ENCODE measurements around the gene EIF4A2. TPM values are rescaled to one million over a fixed set of nuclear protein-coding genes. Genes with fewer than 3 reads are reported as not detected.

Gene EIF4A2
- total RNA-seq, 4 donors from 2014 or later, result 356 to 655 (median 412) TPM

- Histone ChIP-seq H3K4me1 (no peaks in the 10 kb centered on the region), H3K9me3 (no peaks in the 10 kb centered on the region), H3K27ac (no peak overlapping the region), H3K27me3 (no peaks in the 10 kb centered on the region), H3K4me3 (replicated peaks in 1 of 3) (no peak overlapping the region), H3K36me3 (no peaks in the 10 kb centered on the region)
- intact Hi-C loops (cut with DNase I), result loop anchor here (10.0 kb wide), 1 partner anchor 137 kb away; the partner anchor contains the start of gene AHSG
- no peak for DNase-seq
- 66 to 87% methylated on average over 3 of the region's 3 CpGs for WGBS, 2 donors
- TF ChIP-seq POLR2A (IDR thresholded peaks at IDR 0.05), result no peak
- TF ChIP-seq, protein P1, sequence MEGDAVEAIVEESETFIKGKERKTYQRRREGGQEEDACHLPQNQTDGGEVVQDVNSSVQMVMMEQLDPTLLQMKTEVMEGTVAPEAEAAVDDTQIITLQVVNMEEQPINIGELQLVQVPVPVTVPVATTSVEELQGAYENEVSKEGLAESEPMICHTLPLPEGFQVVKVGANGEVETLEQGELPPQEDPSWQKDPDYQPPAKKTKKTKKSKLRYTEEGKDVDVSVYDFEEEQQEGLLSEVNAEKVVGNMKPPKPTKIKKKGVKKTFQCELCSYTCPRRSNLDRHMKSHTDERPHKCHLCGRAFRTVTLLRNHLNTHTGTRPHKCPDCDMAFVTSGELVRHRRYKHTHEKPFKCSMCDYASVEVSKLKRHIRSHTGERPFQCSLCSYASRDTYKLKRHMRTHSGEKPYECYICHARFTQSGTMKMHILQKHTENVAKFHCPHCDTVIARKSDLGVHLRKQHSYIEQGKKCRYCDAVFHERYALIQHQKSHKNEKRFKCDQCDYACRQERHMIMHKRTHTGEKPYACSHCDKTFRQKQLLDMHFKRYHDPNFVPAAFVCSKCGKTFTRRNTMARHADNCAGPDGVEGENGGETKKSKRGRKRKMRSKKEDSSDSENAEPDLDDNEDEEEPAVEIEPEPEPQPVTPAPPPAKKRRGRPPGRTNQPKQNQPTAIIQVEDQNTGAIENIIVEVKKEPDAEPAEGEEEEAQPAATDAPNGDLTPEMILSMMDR (IDR thresholded peaks at IDR 0.05), result no peak
Observed at GRCh38 chr3:186751480-186751879, 31.9 kb upstream of the EIF4A2 start.

- no peaks in the 10 kb centered on the region for H3K27me3 ChIP-seq
- no peak overlapping the region for H3K27ac ChIP-seq
- no peaks in the 10 kb centered on the region for H3K4me1 ChIP-seq
- 68 to 78% methylated on average over 7 of the region's 7 CpGs for WGBS, 2 donors
- TF ChIP-seq, protein P1 (IDR thresholded peaks at IDR 0.05), result no peak
- TF ChIP-seq POLR2A (IDR thresholded peaks at IDR 0.05), result no peak
- no peak for DNase-seq
- no peak overlapping the region for H3K4me3 ChIP-seq (replicated peaks in 1 of 3)
- no peaks in the 10 kb centered on the region for H3K36me3 ChIP-seq
- H3K9me3 ChIP-seq, result no peaks in the 10 kb centered on the region
- intact Hi-C loops (cut with DNase I), result loop anchor here (10.0 kb wide), 1 partner anchor 139 kb away; the partner anchor contains the start of gene AHSG
Observed at GRCh38 chr3:186754006-186754405, 29.4 kb upstream of the EIF4A2 start.

DNA sequence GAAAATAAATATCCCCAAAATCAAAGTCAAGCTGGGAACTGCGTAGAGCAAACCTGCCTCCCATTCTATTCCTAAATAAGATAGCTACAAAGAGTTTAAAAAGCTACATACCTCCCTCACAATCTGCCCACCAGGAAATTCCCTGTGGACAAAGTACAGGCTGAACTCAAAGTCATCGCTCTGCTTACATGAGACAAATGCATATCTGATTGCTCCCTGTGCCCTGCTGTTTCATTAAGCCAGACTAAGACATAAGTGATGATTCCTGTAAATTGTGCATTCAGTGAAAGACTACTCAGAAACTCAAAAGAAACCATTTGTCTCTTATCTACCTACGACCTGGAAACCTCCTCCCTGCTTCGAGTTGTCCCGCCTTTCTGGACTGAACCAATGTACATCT lies 28.5 kb upstream of the EIF4A2 start:
- Histone ChIP-seq H3K27me3 (no peaks in the 10 kb centered on the region), H3K4me1 (no peaks in the 10 kb centered on the region), H3K36me3 (no peaks in the 10 kb centered on the region), H3K27ac (no peak overlapping the region), H3K9me3 (no peaks in the 10 kb centered on the region), H3K4me3 (replicated peaks in 1 of 3) (no peak overlapping the region)
- TF ChIP-seq, protein P1 (IDR thresholded peaks at IDR 0.05), result no peak
- TF ChIP-seq POLR2A (IDR thresholded peaks at IDR 0.05), result no peak
- no peak for DNase-seq
- 93 to 94% methylated on average over 5 of the region's 5 CpGs for WGBS, 2 donors
- intact Hi-C loops (cut with DNase I), result loop anchor here (10.0 kb wide), 1 partner anchor 140 kb away; the partner anchor contains the start of gene AHSG

GRCh38 chr3:186757214-186757613 lies 26.2 kb upstream of the EIF4A2 start:
- Histone ChIP-seq H3K4me3 (replicated peaks in 1 of 3) (no peak overlapping the region), H3K27ac (no peak overlapping the region), H3K36me3 (no peaks in the 10 kb centered on the region), H3K4me1 (no peaks in the 10 kb centered on the region), H3K27me3 (no peaks in the 10 kb centered on the region), H3K9me3 (no peaks in the 10 kb centered on the region)
- 92 to 93% methylated on average over 8 of the region's 8 CpGs for WGBS, 2 donors
- DNase-seq, result no peak
- no peak for TF ChIP-seq POLR2A (IDR thresholded peaks at IDR 0.05)
- TF ChIP-seq, protein P1 (IDR thresholded peaks at IDR 0.05), result no peak
- intact Hi-C loops (cut with DNase I), result loop anchor here (10.0 kb wide), 1 partner anchor 142 kb away; the partner anchor contains the start of gene AHSG

DNA sequence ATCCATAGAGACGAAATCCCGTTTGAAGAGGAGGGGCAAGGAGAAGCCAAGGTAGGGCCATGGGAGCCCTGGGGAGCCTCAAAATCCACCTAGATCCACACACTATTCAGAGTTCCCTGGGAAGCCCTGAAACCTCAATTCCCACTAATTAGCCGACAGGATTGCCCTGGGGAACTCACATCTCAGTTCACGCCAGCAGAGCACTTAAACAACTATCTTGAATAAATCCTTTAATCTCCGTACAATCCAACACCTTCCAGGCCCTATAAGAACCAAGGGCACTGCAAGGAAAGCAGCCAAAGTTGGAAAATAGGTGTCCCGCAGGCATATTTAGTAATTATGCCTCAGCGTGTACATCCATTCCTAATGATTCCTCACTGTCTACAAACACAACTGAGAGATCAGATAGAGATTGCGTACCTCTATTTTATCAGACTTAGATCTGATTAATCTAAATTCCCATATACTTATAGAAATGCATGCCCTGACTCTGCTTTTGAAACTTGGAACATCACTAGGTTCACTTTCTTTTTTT lies 25.6 kb upstream of the EIF4A2 start:
- Histone ChIP-seq H3K27me3 (no peaks in the 10 kb centered on the region), H3K36me3 (no peaks in the 10 kb centered on the region), H3K27ac (no peak overlapping the region), H3K9me3 (no peaks in the 10 kb centered on the region), H3K4me1 (no peaks in the 10 kb centered on the region), H3K4me3 (replicated peaks in 1 of 3) (no peak overlapping the region)
- intact Hi-C loops (cut with DNase I), result loop anchor here (10.0 kb wide), 1 partner anchor 143 kb away; the partner anchor contains the start of gene AHSG
- DNase-seq, result no peak
- 84 to 93% methylated on average over 8 of the region's 8 CpGs for WGBS, 2 donors
- TF ChIP-seq, protein P1 (IDR thresholded peaks at IDR 0.05), result no peak
- no peak for TF ChIP-seq POLR2A (IDR thresholded peaks at IDR 0.05)
